ENCODE measurements around the gene CDK3.

CDK3 gene

DNA sequence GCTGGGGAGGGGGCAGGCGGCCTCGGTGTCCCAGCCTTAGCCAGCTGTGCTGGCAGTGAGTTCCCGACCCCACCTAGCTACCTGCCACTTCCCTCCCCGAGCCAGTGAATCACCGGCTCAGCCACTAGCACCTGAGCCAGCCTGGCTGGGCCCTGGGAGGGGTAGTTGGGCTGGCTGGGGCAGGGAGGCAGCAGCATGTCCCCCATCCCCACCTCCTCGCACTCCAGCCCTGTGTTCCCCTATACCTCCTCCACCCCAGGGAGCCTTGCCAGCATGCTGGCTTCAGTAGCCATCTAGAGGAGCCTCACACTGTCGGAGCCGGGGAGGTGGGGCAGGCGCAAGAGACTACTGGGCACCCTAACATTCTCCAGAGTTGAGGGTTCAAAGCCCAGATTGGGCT is 23.7 kb downstream of the CDK3 start:
- H3K4me1 ChIP-seq (ENCODE audit: control insufficient read depth in 2 of 2, insufficient read depth in 2 of 2, low read length in 2 of 2) = peaks cover 6 to 20% of the 10 kb centered on the region in 2 donors
- H3K4me3 ChIP-seq (ENCODE audit: low read length in 2 of 2) = no peak overlapping the region
- H3K36me3 ChIP-seq (ENCODE audit: control insufficient read depth in 2 of 2, insufficient read depth in 2 of 2, low read length in 2 of 2) = no peaks in the 10 kb centered on the region
- no peak overlapping the region for H3K9ac ChIP-seq (ENCODE audit: low read depth in 1 of 2, low read length in 2 of 2)
- no peak overlapping the region for H3K27ac ChIP-seq (ENCODE audit: low read depth in 2 of 2, low read length in 2 of 2)
- H3K9me3 ChIP-seq (ENCODE audit: control insufficient read depth in 2 of 2, low read length in 2 of 2) = no peaks in the 10 kb centered on the region
- no peaks in the 10 kb centered on the region for H3K27me3 ChIP-seq (ENCODE audit: control insufficient read depth in 2 of 2, insufficient read depth in 2 of 2, low read length in 2 of 2)

- H3K9ac ChIP-seq (ENCODE audit: low read depth in 1 of 2, low read length in 2 of 2) = peak overlapping the region in 1 of 2 donors; percentile 38
- no peaks in the 10 kb centered on the region for H3K27me3 ChIP-seq (ENCODE audit: control insufficient read depth in 2 of 2, insufficient read depth in 2 of 2, low read length in 2 of 2)
- H3K27ac ChIP-seq (ENCODE audit: low read depth in 2 of 2, low read length in 2 of 2) = no peak overlapping the region
- H3K36me3 ChIP-seq (ENCODE audit: control insufficient read depth in 2 of 2, insufficient read depth in 2 of 2, low read length in 2 of 2) = no peaks in the 10 kb centered on the region
- no peak overlapping the region for H3K4me3 ChIP-seq (ENCODE audit: low read length in 2 of 2)
- peaks cover 10 to 26% of the 10 kb centered on the region in 2 donors for H3K4me1 ChIP-seq (ENCODE audit: control insufficient read depth in 2 of 2, insufficient read depth in 2 of 2, low read length in 2 of 2)
- H3K9me3 ChIP-seq (ENCODE audit: control insufficient read depth in 2 of 2, low read length in 2 of 2) = no peaks in the 10 kb centered on the region
Measured at GRCh38 chr17:76025294-76025693, 24.6 kb downstream of the CDK3 start.

- Histone ChIP-seq H3K4me3 (ENCODE audit: low read length in 2 of 2) (peak overlapping the region; percentile 54 to 66), H3K27ac (ENCODE audit: low read depth in 2 of 2, low read length in 2 of 2) (peak overlapping the region; percentile 75 to 82), H3K36me3 (ENCODE audit: control insufficient read depth in 2 of 2, insufficient read depth in 2 of 2, low read length in 2 of 2) (no peaks in the 10 kb centered on the region), H3K27me3 (ENCODE audit: control insufficient read depth in 2 of 2, insufficient read depth in 2 of 2, low read length in 2 of 2) (no peaks in the 10 kb centered on the region), H3K9ac (ENCODE audit: low read depth in 1 of 2, low read length in 2 of 2) (peak overlapping the region; percentile 32 to 69), H3K9me3 (ENCODE audit: control insufficient read depth in 2 of 2, low read length in 2 of 2) (no peaks in the 10 kb centered on the region), H3K4me1 (ENCODE audit: control insufficient read depth in 2 of 2, insufficient read depth in 2 of 2, low read length in 2 of 2) (peaks cover 10 to 26% of the 10 kb centered on the region in 2 donors)
Measured at GRCh38 chr17:76026714-76027158, 26.1 kb downstream of the CDK3 start.

DNA sequence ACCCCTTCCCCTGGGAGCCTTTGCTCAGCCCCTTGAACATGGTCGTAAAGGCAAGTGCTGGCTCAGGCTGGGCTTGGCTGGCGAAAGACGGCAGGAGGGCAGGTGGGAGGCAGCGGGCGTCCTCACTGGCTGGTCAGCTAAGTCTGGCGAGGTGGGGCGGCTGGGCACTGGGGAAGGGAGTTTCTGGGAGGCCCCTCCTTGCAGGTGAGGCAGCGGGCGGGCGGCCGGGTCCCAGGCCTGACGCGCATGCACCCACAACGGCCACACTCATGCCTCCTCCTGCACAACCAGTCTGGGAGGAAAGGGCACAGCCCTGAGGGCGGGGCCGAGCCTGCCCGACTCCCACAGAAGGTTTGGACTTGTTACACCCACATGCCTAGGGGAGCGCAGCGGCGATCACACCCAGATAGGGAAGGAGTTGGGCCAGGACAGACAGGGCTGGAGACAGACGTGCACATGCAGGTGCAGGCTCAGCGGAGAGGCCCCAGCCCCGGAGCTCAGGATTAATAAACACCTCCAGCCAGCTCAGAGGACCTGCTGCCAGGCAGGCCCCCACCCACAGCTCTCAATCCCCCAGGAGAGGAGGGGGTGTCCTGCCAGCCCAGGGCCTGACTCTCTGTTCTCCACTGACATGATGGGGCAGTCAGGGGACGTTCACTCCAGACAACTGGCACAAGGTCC is 26.6 kb downstream of the CDK3 start, which contains the start of gene EVPL:
Gene EVPL (minus strand): TSS at position 148 of the 681 bp plus-strand sequence. CDS start 108 bp downstream, at position 40.
- H3K36me3 ChIP-seq (ENCODE audit: control insufficient read depth in 2 of 2, insufficient read depth in 2 of 2, low read length in 2 of 2) = no peaks in the 10 kb centered on the region

DNA sequence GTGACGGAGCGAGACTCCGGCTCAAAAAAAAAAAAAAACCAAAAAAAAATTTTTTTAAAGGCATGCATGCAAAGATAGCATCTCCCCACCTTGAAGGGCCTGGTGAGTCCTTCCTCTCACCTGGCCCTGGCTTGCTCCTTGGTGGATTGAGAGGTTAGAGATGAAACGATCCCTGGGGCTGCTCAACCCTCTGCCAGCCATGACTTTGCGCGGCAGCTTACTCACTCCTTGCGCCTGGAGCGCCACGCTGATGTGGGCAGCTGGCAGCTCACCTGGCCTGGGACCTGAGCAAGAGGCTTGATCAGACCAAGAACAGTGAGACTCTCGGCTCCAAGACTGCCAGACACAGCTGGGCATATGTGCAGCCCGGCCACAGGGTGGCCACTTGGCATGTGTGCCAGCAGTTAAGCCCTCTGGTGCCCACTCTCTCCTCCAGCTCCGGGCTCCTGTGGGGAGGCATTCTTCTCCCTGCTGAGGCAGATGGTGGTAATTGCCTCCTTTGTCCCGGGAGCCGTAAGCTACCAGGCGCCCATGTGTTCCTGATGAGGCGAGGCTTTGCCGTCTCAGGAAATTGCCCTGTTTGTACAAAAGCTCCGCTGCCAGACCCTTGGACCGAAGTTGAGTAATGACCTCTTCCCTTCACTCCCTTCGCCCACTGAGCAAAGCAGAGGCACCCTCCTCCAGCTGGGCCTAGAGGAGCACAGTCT is 31.6 kb downstream of the CDK3 start:
- H3K4me3 ChIP-seq (ENCODE audit: low read length in 2 of 2) = no peak overlapping the region
- H3K9me3 ChIP-seq (ENCODE audit: control insufficient read depth in 2 of 2, low read length in 2 of 2) = no peaks in the 10 kb centered on the region
- peaks cover 10 to 19% of the 10 kb centered on the region in 2 donors for H3K4me1 ChIP-seq (ENCODE audit: control insufficient read depth in 2 of 2, insufficient read depth in 2 of 2, low read length in 2 of 2)
- no peak overlapping the region for H3K27ac ChIP-seq (ENCODE audit: low read depth in 2 of 2, low read length in 2 of 2)
- no peak overlapping the region for H3K9ac ChIP-seq (ENCODE audit: low read depth in 1 of 2, low read length in 2 of 2)
- H3K27me3 ChIP-seq (ENCODE audit: control insufficient read depth in 2 of 2, insufficient read depth in 2 of 2, low read length in 2 of 2) = no peaks in the 10 kb centered on the region
- no peaks in the 10 kb centered on the region for H3K36me3 ChIP-seq (ENCODE audit: control insufficient read depth in 2 of 2, insufficient read depth in 2 of 2, low read length in 2 of 2)

More for the DNA sequence above, 26.6 kb downstream of the CDK3 start, which contains the start of gene EVPL:
- H3K4me3 ChIP-seq (ENCODE audit: low read length in 2 of 2) = peak within 1 kb of the TSS; percentile 54 to 66
- peak within 1 kb of the TSS; percentile 75 to 82 for H3K27ac ChIP-seq (ENCODE audit: low read depth in 2 of 2, low read length in 2 of 2)
- peaks cover 10 to 26% of the 10 kb centered on the region in 2 donors for H3K4me1 ChIP-seq (ENCODE audit: control insufficient read depth in 2 of 2, insufficient read depth in 2 of 2, low read length in 2 of 2)
- H3K27me3 ChIP-seq (ENCODE audit: control insufficient read depth in 2 of 2, insufficient read depth in 2 of 2, low read length in 2 of 2) = no peaks in the 10 kb centered on the region
- H3K9ac ChIP-seq (ENCODE audit: low read depth in 1 of 2, low read length in 2 of 2) = peak within 1 kb of the TSS; percentile 32 to 69
- no peaks in the 10 kb centered on the region for H3K9me3 ChIP-seq (ENCODE audit: control insufficient read depth in 2 of 2, low read length in 2 of 2)

DNA sequence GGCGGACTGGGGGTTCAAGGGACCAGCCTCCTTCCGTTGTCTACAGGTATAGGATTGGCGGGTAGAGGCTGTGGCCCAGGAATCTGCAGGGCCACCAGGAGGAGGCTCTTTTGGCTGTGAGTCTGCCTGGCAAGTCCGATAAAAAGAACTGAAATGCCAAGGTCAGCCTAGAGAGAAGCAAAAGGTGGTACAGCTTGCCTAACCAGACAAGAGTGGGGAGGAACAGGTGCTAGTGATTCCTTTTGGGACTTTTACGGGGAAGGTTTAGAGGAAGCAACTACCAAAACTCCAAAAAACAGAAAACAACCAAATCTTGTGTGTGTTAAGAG is 32.1 kb downstream of the CDK3 start:
- no peaks in the 10 kb centered on the region for H3K27me3 ChIP-seq (ENCODE audit: control insufficient read depth in 2 of 2, insufficient read depth in 2 of 2, low read length in 2 of 2)
- H3K27ac ChIP-seq (ENCODE audit: low read depth in 2 of 2, low read length in 2 of 2) = no peak overlapping the region
- no peaks in the 10 kb centered on the region for H3K36me3 ChIP-seq (ENCODE audit: control insufficient read depth in 2 of 2, insufficient read depth in 2 of 2, low read length in 2 of 2)
- no peak overlapping the region for H3K9ac ChIP-seq (ENCODE audit: low read depth in 1 of 2, low read length in 2 of 2)
- H3K4me1 ChIP-seq (ENCODE audit: control insufficient read depth in 2 of 2, insufficient read depth in 2 of 2, low read length in 2 of 2) = peaks cover 10 to 15% of the 10 kb centered on the region in 2 donors
- H3K9me3 ChIP-seq (ENCODE audit: control insufficient read depth in 2 of 2, low read length in 2 of 2) = no peaks in the 10 kb centered on the region
- no peak overlapping the region for H3K4me3 ChIP-seq (ENCODE audit: low read length in 2 of 2)

DNA sequence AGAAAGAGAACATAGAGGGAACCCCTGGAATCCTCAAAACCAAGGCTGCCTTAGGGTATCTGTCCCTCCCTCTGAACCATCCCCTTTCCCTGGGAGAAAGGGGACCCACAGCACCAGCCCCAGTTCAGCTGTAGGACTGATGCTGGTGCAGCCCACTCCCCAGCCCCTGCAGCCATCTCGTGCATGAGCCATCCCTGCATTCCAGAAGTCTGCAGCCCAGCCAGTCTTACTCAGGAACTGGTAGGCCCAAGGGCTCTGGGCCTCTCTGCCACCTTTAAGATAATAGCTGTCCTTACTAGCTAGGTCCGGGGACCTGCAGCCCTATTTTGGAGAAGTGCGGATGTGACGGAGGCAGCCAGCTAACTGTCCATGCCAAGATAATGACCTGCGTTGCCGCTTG is 32.5 kb downstream of the CDK3 start:
- H3K36me3 ChIP-seq (ENCODE audit: control insufficient read depth in 2 of 2, insufficient read depth in 2 of 2, low read length in 2 of 2) = peaks cover 0 to 3% of the 10 kb centered on the region in 2 donors
- no peaks in the 10 kb centered on the region for H3K27me3 ChIP-seq (ENCODE audit: control insufficient read depth in 2 of 2, insufficient read depth in 2 of 2, low read length in 2 of 2)
- H3K4me3 ChIP-seq (ENCODE audit: low read length in 2 of 2) = no peak overlapping the region
- no peak overlapping the region for H3K9ac ChIP-seq (ENCODE audit: low read depth in 1 of 2, low read length in 2 of 2)
- H3K27ac ChIP-seq (ENCODE audit: low read depth in 2 of 2, low read length in 2 of 2) = no peak overlapping the region
- no peaks in the 10 kb centered on the region for H3K9me3 ChIP-seq (ENCODE audit: control insufficient read depth in 2 of 2, low read length in 2 of 2)
- peaks cover 10 to 13% of the 10 kb centered on the region in 2 donors for H3K4me1 ChIP-seq (ENCODE audit: control insufficient read depth in 2 of 2, insufficient read depth in 2 of 2, low read length in 2 of 2)

DNA sequence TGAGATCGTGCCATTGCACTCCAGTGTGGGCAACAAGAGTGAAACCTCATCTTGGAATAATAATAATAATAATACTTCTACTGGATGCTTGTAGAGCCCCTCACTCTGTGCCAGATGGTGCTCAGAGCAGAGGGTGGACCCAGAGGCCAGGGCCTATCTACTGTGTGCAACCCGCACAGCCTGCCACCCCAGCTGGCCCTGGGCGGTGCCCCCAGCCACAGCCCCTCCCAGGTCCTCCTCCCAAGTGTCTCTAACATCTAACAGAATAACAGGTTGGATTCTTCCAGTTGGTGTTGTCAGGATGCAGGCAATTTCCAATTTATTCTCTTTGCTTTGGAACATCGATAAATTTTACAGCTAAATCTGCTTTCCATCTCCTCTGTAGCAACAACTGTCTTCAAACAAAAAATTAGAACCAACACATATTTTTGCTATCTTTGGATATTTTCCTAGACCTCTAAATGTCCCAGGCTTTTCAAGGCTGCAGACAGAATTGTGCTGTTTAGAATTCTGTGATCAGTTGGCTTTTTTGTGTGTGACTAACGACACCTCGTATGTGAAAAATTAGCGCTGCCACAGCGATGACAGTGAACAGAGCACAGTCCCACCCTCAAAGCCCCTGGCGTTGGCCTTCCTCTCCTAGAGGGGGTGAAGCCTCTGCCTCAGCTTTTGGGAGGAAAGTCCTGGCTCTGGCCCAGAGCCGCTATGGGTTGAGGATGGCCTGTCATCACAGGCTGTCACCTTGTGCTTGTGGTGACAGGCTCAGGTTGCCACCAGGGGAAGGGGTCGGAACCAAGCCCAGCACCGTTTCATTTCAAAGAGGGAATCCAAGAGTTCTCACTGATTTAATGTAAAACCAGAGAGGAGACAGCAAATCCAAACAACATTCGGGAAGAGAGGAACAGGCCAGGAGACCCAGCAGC is 34.0 kb downstream of the CDK3 start:
- Histone ChIP-seq H3K9me3 (ENCODE audit: control insufficient read depth in 2 of 2, low read length in 2 of 2) (no peaks in the 10 kb centered on the region), H3K27ac (ENCODE audit: low read depth in 2 of 2, low read length in 2 of 2) (no peak overlapping the region), H3K4me1 (ENCODE audit: control insufficient read depth in 2 of 2, insufficient read depth in 2 of 2, low read length in 2 of 2) (peaks cover 2 to 3% of the 10 kb centered on the region in 2 donors), H3K9ac (ENCODE audit: low read depth in 1 of 2, low read length in 2 of 2) (no peak overlapping the region), H3K36me3 (ENCODE audit: control insufficient read depth in 2 of 2, insufficient read depth in 2 of 2, low read length in 2 of 2) (peaks cover 13 to 17% of the 10 kb centered on the region in 2 donors), H3K27me3 (ENCODE audit: control insufficient read depth in 2 of 2, insufficient read depth in 2 of 2, low read length in 2 of 2) (no peaks in the 10 kb centered on the region), H3K4me3 (ENCODE audit: low read length in 2 of 2) (no peak overlapping the region)

DNA sequence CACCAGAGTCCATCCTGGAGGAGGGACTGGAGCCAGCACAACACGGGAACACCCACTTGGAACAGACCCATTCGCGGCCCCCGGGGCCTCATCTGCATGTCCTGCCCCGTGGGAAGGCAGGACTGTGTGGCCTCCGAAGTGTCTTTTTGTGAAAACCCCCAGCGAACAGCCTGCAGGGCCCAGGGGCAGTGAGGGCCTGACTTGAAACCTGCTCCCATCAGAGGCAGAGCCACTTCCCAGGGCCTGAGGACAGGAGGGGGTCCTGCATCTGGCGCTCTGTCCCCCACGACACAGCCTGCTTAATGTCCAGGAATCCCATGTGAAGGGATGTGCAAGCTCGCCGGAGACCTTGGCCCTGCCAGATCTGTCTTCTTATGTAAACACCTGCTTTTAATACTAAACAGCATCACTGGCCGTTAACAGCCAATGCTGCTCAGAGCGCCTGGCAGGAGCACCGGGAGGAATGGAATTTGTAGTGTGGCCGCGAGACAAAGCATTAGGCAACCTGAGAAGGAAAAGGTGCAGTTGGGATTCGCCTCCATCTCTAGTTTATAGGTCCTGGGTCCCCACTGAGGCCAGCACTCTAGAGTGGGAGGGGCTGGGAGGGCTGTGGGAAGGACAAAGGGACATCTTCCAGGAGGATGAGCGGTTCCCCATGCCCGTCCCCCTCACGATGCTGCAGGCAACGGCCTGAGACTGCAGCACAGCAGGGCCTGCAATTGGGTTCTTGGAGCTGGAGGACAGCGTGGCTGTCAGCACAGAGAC is 36.0 kb downstream of the CDK3 start:
- Histone ChIP-seq H3K27ac (ENCODE audit: low read depth in 2 of 2, low read length in 2 of 2) (no peak overlapping the region), H3K27me3 (ENCODE audit: control insufficient read depth in 2 of 2, insufficient read depth in 2 of 2, low read length in 2 of 2) (no peaks in the 10 kb centered on the region), H3K9me3 (ENCODE audit: control insufficient read depth in 2 of 2, low read length in 2 of 2) (no peaks in the 10 kb centered on the region), H3K36me3 (ENCODE audit: control insufficient read depth in 2 of 2, insufficient read depth in 2 of 2, low read length in 2 of 2) (peaks cover 32 to 37% of the 10 kb centered on the region in 2 donors), H3K4me3 (ENCODE audit: low read length in 2 of 2) (no peak overlapping the region), H3K4me1 (ENCODE audit: control insufficient read depth in 2 of 2, insufficient read depth in 2 of 2, low read length in 2 of 2) (no peaks in the 10 kb centered on the region), H3K9ac (ENCODE audit: low read depth in 1 of 2, low read length in 2 of 2) (no peak overlapping the region)
